NCI-H524 treated with DMSO at 0.1 percent for 48 hours (cell line): ENCODE data around the gene HEATR5A.
"Not testable (repeated sequence)": the region's sequence is repeated elsewhere in the genome, so short reads cannot be mapped to it uniquely, and the experiment has no call there.

Experiments used
- DNase-seq: peaks from one replicate; lab custom pipeline; 2025; lab: John Stamatoyannopoulos, UW

The HEATR5A gene

DNA sequence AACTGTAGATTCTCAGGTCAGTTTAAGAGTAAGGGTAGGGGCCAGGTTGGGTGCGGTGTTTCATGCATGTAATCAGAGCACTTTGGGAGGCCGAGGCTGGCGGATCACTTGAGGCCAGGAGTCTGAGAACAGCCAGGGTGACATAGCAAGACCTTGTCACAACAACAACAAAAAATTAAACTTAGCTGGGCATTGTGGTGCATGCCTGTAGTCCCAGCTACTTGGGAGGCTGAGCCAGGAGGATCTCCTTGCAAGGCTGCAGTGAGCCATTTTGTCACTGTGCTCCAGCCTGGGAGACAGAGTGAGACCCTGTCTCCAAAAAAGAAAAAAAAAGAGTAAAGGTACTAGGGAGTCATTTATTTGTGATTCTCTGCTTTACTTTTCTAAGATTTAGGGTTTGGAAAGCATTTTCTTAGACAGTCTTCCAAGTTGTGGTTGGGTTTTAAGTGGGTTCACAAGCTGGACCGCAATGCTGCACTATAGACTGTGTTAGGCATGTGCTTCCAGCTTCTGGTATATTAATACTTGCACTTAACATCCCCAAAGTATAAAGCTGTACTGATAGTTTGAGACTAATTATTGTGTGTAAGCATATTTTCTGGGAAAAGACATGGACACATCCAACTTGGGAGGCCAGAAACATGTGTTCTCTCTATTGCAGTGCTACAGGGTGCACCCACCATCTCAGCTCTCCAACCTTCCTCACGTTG is 163.7 kb downstream of the HEATR5A start:
- no peak for DNase-seq

DNA sequence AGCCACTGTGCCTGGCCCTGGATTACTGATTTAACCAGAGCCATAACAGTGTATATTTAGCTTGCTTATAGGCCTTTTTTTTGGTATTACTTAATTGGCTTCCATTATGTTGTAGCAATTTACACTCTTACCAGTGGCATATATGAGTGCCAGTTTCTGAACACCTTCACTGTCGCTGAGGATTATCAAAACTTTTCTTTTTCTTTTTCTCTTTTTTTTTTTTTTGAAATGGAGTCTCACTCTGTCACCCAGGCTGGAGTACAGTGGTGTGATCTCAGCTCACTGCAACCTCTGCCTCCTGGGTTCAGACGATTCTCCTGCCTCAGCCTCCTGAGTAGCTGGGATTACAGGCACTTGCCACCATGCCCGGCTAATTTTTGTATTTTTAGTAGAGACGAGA is 164.4 kb downstream of the HEATR5A start:
- DNase-seq = not testable (repeated sequence)

DNA sequence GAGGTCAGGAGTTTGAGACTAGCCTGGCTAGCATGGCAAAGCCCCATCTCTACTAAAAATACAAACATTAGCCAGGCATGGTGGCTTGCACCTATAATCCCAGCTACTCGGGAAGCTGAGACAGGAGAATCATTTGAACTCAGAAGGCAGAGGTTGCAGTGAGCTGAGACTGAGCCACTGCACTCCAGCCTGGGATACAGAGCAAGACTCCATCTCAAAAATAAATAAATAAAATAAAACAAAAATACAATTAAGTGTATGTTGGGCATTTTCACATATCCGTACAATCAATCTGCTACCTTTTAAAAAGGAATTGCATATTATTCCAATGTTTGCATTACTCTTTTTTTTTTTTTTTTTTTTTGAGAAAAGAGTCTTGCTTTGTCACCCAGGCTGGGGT is 165.1 kb downstream of the HEATR5A start:
- DNase-seq = no peak

DNA sequence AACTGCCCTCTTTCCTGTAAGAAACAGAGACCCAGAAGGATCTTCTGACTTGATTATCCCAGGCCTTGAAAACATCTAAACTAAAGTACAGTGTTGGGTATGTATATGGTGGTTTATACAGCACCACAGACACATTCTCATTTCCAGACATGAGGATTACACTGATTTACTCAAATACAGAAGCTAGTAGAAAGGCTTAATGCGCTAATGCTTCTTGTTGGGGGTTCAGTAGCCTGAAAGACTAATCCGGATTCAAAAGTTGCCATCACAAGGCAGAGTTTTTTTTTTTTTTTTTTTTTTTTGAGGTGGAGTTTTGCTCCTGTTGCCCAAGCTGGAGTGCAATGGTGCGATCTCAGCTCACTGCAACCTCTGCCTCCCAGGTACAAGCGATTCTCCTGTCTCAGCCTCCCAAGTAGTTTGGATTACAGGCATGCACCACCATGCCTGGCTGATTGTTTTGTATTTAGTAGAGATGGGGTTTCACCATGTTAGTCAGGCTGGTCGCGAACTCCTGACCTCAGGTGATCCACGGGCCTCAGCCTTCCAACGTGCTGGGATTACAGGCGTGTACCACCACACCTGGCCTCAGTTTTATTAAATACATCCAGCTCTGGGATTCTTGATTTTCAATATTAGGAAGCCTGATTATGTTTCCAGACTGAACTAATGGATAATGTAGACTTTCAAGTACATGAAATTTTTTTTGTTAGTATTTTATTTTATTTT is 166.4 kb downstream of the HEATR5A start:
- DNase-seq = no peak

DNA sequence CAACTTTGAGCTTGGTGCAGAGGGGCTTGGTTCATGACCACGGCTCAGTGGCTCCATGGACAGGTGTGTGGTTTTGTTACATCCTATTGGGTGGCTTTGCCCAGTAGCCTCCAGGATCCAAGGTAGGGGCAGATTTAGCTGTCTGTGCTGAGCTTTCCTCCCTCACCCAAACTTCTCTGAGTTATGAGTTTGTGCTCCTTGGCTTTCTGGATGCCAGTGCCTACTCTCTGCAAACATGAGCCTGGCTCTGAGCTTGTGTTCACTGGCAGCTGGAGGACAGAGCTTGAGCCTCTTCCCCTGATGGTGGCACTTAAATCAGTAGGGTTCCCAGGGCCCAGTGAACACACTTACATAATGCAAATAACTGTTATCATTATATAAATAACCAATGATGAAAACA is 167.5 kb downstream of the HEATR5A start:
- DNase-seq = no peak

DNA sequence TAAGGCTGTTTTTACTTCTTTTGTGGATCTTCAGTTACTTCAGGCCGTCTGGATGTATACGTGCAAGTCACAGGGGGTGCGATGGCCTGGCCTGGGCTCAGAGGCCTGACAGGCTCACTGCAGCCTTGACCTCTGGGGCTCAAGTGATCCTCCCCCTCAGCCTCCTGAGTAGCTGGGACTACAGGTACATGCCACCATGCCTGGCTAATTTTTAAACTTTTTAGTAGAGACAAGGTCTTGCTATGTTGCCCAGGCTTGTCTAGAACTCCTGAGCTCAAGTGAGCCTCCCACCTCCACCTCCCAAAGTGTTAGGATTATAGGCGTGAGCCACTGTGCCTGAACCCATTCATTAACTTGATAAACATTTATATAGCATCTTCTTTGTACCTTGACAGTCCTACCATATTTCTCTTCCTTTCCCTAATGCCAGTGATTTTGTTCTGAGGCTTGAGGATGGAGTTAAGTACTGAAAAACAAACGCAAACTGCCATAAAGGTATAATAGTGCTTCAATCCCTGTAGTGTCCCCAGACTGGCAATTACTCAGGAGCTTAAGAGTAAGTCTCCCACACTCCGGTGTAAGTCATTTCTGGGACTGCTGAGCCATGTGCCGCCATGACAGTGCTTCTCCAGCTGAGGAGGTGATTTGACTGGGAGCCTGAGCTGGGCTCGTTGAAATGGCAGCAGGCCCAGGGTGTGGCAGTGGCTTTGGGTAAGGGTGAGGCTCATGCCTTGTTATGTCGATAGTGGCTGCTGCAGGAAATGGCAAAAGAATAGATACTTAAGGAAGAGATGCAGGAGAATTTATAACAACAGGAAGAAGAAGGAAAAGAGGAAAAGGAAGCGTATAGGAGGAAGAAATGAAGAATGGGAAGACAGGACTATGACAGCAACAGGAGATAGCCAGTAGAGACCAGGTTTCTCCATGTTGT is 169.1 kb downstream of the HEATR5A start:
- no peak for DNase-seq

DNA sequence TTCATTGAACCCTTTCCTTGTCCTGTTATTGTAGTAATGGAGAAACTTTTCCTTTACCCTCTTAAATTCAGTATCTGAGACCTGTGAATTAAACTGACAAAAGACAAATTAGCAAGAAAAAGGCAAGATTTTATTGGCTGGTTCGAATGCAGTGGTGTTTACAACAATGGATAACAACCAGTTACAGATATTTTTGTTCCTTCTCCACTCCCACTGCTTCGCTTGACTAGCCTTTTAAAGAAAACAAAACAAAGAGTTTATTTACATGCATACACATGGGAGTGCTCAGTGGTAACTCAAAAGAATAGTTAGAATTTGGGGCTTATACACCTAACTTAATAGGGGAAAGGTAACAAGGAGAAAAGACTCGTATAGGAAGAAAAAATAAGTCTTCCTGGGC is 175.7 kb downstream of the HEATR5A start:
- no peak for DNase-seq

DNA sequence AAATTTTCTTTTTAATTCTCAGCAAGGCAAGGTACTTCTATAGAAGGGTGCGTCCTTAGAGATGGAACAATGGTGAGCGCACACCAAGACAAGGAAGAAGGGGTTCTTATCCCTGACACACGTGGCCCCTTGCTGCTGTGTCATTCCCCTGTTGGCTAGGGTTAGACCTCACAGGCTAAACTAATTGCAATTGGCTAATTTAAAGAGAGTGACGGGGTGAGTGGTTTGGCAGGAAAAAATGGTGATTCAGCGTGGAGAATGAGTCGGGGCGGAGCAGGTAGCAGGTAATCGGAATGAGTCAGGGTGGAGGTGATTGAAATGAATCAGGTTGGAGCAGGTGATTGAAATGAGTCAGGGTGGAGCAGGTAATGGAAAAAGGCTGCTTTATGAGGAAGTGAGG is 176.5 kb downstream of the HEATR5A start:
- DNase-seq = no peak

DNA sequence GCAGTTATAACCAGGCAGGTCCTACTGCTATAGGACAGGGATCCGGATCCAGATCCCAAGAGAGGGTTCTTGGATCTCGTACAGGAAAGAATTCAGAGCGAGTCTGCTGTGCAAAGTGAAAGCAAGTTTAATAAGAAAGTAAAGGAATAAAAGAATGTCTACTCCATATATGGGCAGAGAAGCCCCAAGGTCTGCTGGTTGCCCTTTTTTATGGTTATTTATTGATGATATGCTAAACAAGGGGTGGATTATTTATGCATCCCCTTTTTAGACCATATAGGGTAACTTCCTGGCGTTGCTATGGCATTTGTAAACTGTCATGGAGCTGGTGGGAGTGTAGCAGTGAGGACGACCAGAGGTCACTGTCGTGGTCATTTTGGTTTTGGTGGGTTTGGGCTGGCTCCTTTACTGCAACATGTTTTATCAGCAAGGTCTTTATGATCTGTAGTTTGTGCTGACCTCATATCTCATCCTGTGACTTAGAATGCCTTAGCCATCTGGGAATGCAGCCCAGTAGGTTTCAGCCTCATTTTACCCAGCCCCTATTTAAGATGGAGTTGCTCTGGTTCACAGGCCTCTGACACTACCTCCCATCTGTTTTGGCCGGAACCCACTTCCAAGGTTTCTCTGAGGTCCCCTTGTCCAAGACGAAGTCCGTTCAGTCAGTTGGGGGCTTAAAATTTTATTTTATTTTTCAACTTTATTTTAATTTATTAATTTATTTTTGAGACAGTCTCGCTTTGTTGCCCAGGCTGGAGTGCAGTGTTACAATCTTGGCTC is 178.0 kb downstream of the HEATR5A start:
- DNase-seq = not testable (repeated sequence)
